ENCODE measurements around the gene ROS1.

DNA sequence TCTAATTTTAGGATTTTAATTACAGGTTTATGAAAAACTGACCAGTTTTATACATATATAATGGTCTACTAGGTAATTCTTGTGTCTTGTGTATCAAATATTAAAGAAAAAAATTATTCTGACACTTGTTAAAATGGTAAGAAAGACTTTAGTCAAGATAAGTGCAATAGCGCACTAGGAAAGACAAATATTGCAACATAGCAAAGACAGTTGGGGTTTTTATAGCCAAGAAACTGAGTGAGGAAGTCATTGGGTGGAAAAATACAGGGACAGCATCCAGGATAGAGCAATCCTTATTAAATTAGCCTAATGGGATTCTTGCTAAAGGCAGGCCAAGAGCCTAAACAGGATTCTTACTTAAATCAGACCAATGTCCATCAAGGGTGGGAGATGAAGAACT is 71.1 kb downstream of the ROS1 start:
- TF ChIP-seq GATA2 (IDR thresholded peaks at IDR 0.05; ENCODE audit: low read depth, low read length) (no peak), GATA3 (IDR thresholded peaks at IDR 0.05; ENCODE audit: low read depth, low read length) (no peak)

Data from SH-SY5Y (cell line).